GM12878 (cell line): ENCODE measurements around the gene TREH. TPM values are rescaled to one million over a fixed set of nuclear protein-coding genes. Genes with fewer than 3 reads are reported as not detected.

ENCODE experiments used
- ATAC-seq: fragments of 200-7000 bp; cut with Tn5 transposase; 3 replicates; pipeline ENCODE4 v1.9.1; 2020; ENCODE audit warnings: mild to moderate bottlenecking, moderate library complexity
- BruUV-seq: library from RNA; stranded (reverse); fragments of 400-500 nt; replicated peaks from 2 replicates; lab custom pipeline; 2021; lab: Mats Ljungman, UMichigan
- CTCF ChIA-PET: fragments of 300-600 bp; sonication (Branson Sonifier 250); formaldehyde crosslinking; extraction: SDS; loops from one replicate; lab custom pipeline; 2021; ENCODE audit warnings: inconsistent platforms; lab: Yijun Ruan, JAX
- POLR2A ChIA-PET: fragments of 350-600 bp; formaldehyde crosslinking; extraction: SDS; loops from one replicate; lab custom pipeline; 2021; ENCODE audit warnings: inconsistent platforms; lab: Charles Lee
- RAD21 ChIA-PET: fragments of 300-600 bp; sonication (Branson Sonifier 250); formaldehyde crosslinking; loops from one replicate; lab custom pipeline; 2023; ENCODE audit warnings: antibody characterized with exemption; ENCODE audit not compliant: unreplicated experiment; lab: Charles Lee
- SMC1A ChIA-PET: fragments of 300-600 bp; sonication (Branson Sonifier 250); formaldehyde crosslinking; loops from one replicate; lab custom pipeline; 2023; ENCODE audit not compliant: unreplicated experiment, uncharacterized antibody; lab: Charles Lee
- DNase-seq: peaks from one replicate; pipeline ENCODE4 v3.0.0-alpha.2; 2011; ENCODE audit warnings: low read depth, low spot score
- FAIRE-seq: peaks from 3 replicates; lab custom pipeline; 2011; peaks lifted over from hg19 to GRCh38; lab: Jason Lieb, UNC
- H2AFZ ChIP-seq: 2 replicates; pipeline ENCODE4 v1.6.0; 2011; ENCODE audit warnings: low read depth, low read length, control low read depth; ENCODE audit not compliant: control insufficient read depth
- H3K27ac ChIP-seq: 2 replicates; pipeline ENCODE4 v1.5.1; 2011; ENCODE audit warnings: control low read depth; ENCODE audit not compliant: control insufficient read depth, insufficient read depth
- H3K27me3 ChIP-seq, 2 experiments: replicated peaks in 1 of 2; 2 replicates each; pipeline versions ENCODE4 v1.6.0 to v1.6.1; 2011; ENCODE audit warnings: low read length in 1 of 2; ENCODE audit not compliant: control insufficient read depth in 2 of 2, insufficient read depth in 2 of 2
- H3K36me3 ChIP-seq, 2 experiments: 2 replicates each; pipeline ENCODE4 v1.5.1; 2011; ENCODE audit warnings: low read length in 1 of 2; ENCODE audit not compliant: control insufficient read depth in 2 of 2, insufficient read depth in 2 of 2
- H3K4me1 ChIP-seq: 2 replicates; pipeline ENCODE4 v1.6.1; 2011; ENCODE audit warnings: mild to moderate bottlenecking, low read length, moderate library complexity, mixed read lengths; ENCODE audit not compliant: control insufficient read depth, insufficient read depth
- H3K4me2 ChIP-seq: 2 replicates; pipeline ENCODE4 v1.6.0; 2011; ENCODE audit warnings: control low read depth; ENCODE audit not compliant: control insufficient read depth, insufficient read depth
- H3K4me3 ChIP-seq: fragments of 200-600 bp; sonication (generic); 2 replicates; pipeline ENCODE4 v1.5.1; 2016
- H3K79me2 ChIP-seq: 2 replicates; pipeline ENCODE4 v1.6.0; 2011; ENCODE audit warnings: low read length; ENCODE audit not compliant: control insufficient read depth, insufficient read depth
- H3K9ac ChIP-seq: 2 replicates; pipeline ENCODE4 v1.8.0; 2011; ENCODE audit warnings: low read length, control low read depth, mixed read lengths; ENCODE audit not compliant: control insufficient read depth, insufficient read depth
- H3K9me3 ChIP-seq: replicated peaks from 3 replicates; pipeline ENCODE4 v1.5.1; 2011; ENCODE audit warnings: mild to moderate bottlenecking, low read length; ENCODE audit not compliant: control insufficient read depth, insufficient read depth
- H4K20me1 ChIP-seq: 2 replicates; pipeline ENCODE4 v1.6.0; 2011; ENCODE audit not compliant: control insufficient read depth, insufficient read depth
- ASH2L ChIP-seq: fragments of 300-600, 200-600 bp; sonication (generic); IDR thresholded peaks from 2 replicates; pipeline ENCODE4 v1.6.1; 2017; ENCODE audit warnings: low read depth, mild to moderate bottlenecking, borderline replicate concordance
- CBX3 ChIP-seq: fragments of 200-600 bp; sonication (generic); IDR thresholded peaks from 2 replicates; pipeline ENCODE4 v1.6.1; 2016; ENCODE audit warnings: low read depth, borderline replicate concordance
- HDAC2 ChIP-seq: fragments of 200-600 bp; sonication (generic); IDR thresholded peaks from 2 replicates; pipeline ENCODE4 v1.6.1; 2017
- HDGF ChIP-seq: fragments of 450-650 bp; IDR thresholded peaks from 2 replicates; pipeline ENCODE4 v1.6.1; 2016; ENCODE audit warnings: antibody characterized with exemption
- IKZF1 ChIP-seq: fragments of 450-650 bp; conservative IDR thresholded peaks from 2 replicates; pipeline ENCODE4 v1.6.1; 2017; ENCODE audit warnings: antibody characterized with exemption, mild to moderate bottlenecking
- IRF3 ChIP-seq: fragments of 450-650 bp; IDR thresholded peaks from 2 replicates; pipeline ENCODE4 v1.6.1; 2014; ENCODE audit warnings: mild to moderate bottlenecking
- MEF2A ChIP-seq: IDR thresholded peaks from 2 replicates; pipeline ENCODE4 v1.6.1; 2011; ENCODE audit warnings: low read depth, mild to moderate bottlenecking, low read length, moderate library complexity; ENCODE audit not compliant: insufficient read depth
- NBN ChIP-seq: fragments of 450-650 bp; IDR thresholded peaks from 2 replicates; pipeline ENCODE4 v1.6.1; 2016
- NRF1 ChIP-seq: conservative IDR thresholded peaks from 2 replicates; pipeline ENCODE4 v1.6.1; 2011; ENCODE audit warnings: mild to moderate bottlenecking, low read depth, low read length, improper control_type of control experiment
- SREBF2 ChIP-seq: IDR thresholded peaks from 2 replicates; pipeline ENCODE4 v1.6.1; 2012; ENCODE audit warnings: mild to moderate bottlenecking, low read length
- TCF3 ChIP-seq: IDR thresholded peaks from 2 replicates; pipeline ENCODE4 v1.6.1; 2012; ENCODE audit warnings: low read depth, mild to moderate bottlenecking, low read length, borderline replicate concordance; ENCODE audit not compliant: insufficient read depth
- USF1 ChIP-seq: IDR thresholded peaks from 2 replicates; pipeline ENCODE4 v1.6.1; 2011; ENCODE audit warnings: borderline replicate concordance, low read depth, mild to moderate bottlenecking, moderate library complexity, mixed read lengths, low read length; ENCODE audit not compliant: insufficient read depth; ENCODE audit errors: extremely low read length
- USF2 ChIP-seq: IDR thresholded peaks from 2 replicates; pipeline ENCODE4 v1.6.1; 2011; ENCODE audit warnings: low read depth, low read length, improper control_type of control experiment, borderline replicate concordance
- ZBTB40 ChIP-seq: fragments of 450-650 bp; IDR thresholded peaks from 2 replicates; pipeline ENCODE4 v1.6.1; 2016; ENCODE audit warnings: mild to moderate bottlenecking, moderate library complexity, borderline replicate concordance
- WGBS: methylation state at CpG from one replicate; pipeline ENCODE4 v1.1.6; 2016; ENCODE audit warnings: low lambda C conversion rate; ENCODE audit not compliant: insufficient replicate concordance, insufficient coverage; ENCODE audit errors: missing lambda C conversion rate; 5-methylcytosine and 5-hydroxymethylcytosine counted together
- in situ Hi-C: fragments of 300-500 bp; cut with MboI; formaldehyde crosslinking; loops from 9 replicates; pipeline ENCODE4 v1.14.3; 2018; ENCODE audit warnings: mixed read lengths
- intact Hi-C: fragments of 100-400 bp; cut with micrococcal nuclease; formaldehyde crosslinking; loops from one replicate; pipeline ENCODE4 v1.14.2; 2022; ENCODE audit not compliant: unreplicated experiment
- polyA plus RNA-seq, 11 experiments: library from polyadenylated mRNA; depleted of rRNA in 4 of 11; unstranded in 6 of 11; stranded (reverse) in 5 of 11; fragments of >200 nt; fragmentation: Nextera tagmentation in 4 of 11; fragmentation: Illumina TruSeq in 1 of 11; extraction: Ambion mirVana in 4 of 11; extraction: Trizol in 1 of 11; gene quantifications; 1 replicate in 1 of 11; 2 replicates in 10 of 11; pipeline versions ENCODE4 v1.2.1 to v1.2.3, GENCODE V29; 2011 to 2016; ENCODE audit warnings: inconsistent platforms in 2 of 11, missing spikeins in 2 of 11, low read depth in 1 of 11
- total RNA-seq, 4 experiments: library from RNA; depleted of rRNA in 3 of 4; stranded (reverse); fragments of >200 nt in 3 of 4; fragmentation: Illumina TruSeq in 1 of 4; extraction: Trizol in 1 of 4; gene quantifications; 2 replicates each; pipeline versions ENCODE4 v1.2.1 to v1.2.3, GENCODE V29; 2013 to 2021

Gene TREH
- total and polyA plus RNA-seq, 10 of the 15 experiments (the other 5 are each of a cell fraction or from before 2014, with no cell fraction given), result not detected

- TF ChIP-seq MEF2A, result 0 out of 2 replicates have a peak, but pooled peaks have one; percentile 26
These were observed 10.6 kb upstream of the TREH start (continued) for GRCh38 chr11:118689852-118690552.

GRCh38 chr11:118689503-118689851, 10.0 kb upstream of the TREH start:
- Histone ChIP-seq H3K4me3 (no peak overlapping the region), H3K9ac (no peak overlapping the region; the same call in 1 of the 2 replicates), H4K20me1 (no peaks in the 10 kb centered on the region), H3K4me2 (peak overlapping the region; percentile 99; the same call in 1 of the 2 replicates), H3K36me3 (no peaks in the 10 kb centered on the region), H3K27ac (no peak overlapping the region), H3K4me1 (peaks cover 30% of the 10 kb centered on the region), H2AFZ (no peak overlapping the region), H3K9me3 (peaks cover 5% of the 10 kb centered on the region; the same call in 2 of the 3 replicates), H3K27me3 (no peaks in the 10 kb centered on the region; a peak in 1 of 4 replicates), H3K79me2 (no peaks in the 10 kb centered on the region)
- BruUV-seq, result no TSS peak
- DNase-seq (no peak), ATAC-seq (peak; percentile 10), FAIRE-seq (no peak)
- in situ Hi-C loops (no loop called here), intact Hi-C loops (no loop called here)
- ChIA-PET CTCF (interaction anchor here (0.7 to 5.8 kb wide), 46 partner anchors 8 to 1145 kb away, joined by 3 to 68 read pairs (median 4); partner anchors contain the start of genes BCL9L, CXCR5, DDX6 and UPK2), POLR2A (interaction anchor here (0.6 kb wide), 1 partner anchor 101 kb away, joined by 3 read pairs; the partner anchor contains the start of gene DDX6), SMC1A (interaction anchor here (0.7 to 2.4 kb wide), 15 partner anchors 10 to 246 kb away, joined by 3 to 16 read pairs (median 4); partner anchors contain the start of genes DDX6 and TREH), RAD21 (interaction anchor here (0.7 to 2.5 kb wide), 15 partner anchors 22 to 649 kb away, joined by 3 to 20 read pairs (median 3); partner anchors contain the start of genes CXCR5, DDX6 and UPK2)
- WGBS, result 11% methylated on average over 9 of the region's 9 CpGs
- TF ChIP-seq USF1 (no peak), IRF3 (no peak), HDAC2 (no peak), IKZF1 (no peak), ASH2L (no peak), CBX3 (no peak), NRF1 (no peak), TCF3 (no peak), HDGF (no peak), NBN (no peak), USF2 (no peak), ZBTB40 (no peak), SREBF2 (no peak)
